NT2/D1 (cell line): ENCODE results near the gene LGI4.

Experiments
- YY1 ChIP-seq: IDR thresholded peaks from 2 replicates; pipeline ENCODE4 v1.6.1; 2011; ENCODE audit not compliant: insufficient read length, insufficient read depth
- ZNF274 ChIP-seq: IDR thresholded peaks from 2 replicates; pipeline ENCODE4 v1.6.1; 2011; ENCODE audit warnings: mild to moderate bottlenecking, low read depth, low read length

- TF ChIP-seq ZNF274: no peak
- no peak for TF ChIP-seq YY1
These were observed 1.0 kb downstream of the LGI4 start for GRCh38 chr19:35133826-35134225.
